ENCODE data around the gene PIERCE2. TPM values are rescaled to one million over a fixed set of nuclear protein-coding genes. Genes with fewer than 3 reads are reported as not detected.
A peak's percentile ranks its signal among the peaks of the same experiment; 100 is the strongest.
"Not testable (repeated sequence)": the region's sequence is repeated elsewhere in the genome, so short reads cannot be mapped to it uniquely, and the experiment has no call there.

Gene PIERCE2, protein sequence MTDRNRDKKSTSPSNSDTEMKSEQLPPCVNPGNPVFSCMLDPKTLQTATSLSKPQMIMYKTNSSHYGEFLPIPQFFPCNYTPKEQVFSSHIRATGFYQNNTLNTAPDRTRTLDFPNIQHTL
- 1.7 TPM for polyA plus RNA-seq (2013, experiment 1 of 2; ENCODE audit: insufficient read length)
- 1.5 TPM for polyA plus RNA-seq (2013, experiment 2 of 2; ENCODE audit: insufficient read length)

DNA sequence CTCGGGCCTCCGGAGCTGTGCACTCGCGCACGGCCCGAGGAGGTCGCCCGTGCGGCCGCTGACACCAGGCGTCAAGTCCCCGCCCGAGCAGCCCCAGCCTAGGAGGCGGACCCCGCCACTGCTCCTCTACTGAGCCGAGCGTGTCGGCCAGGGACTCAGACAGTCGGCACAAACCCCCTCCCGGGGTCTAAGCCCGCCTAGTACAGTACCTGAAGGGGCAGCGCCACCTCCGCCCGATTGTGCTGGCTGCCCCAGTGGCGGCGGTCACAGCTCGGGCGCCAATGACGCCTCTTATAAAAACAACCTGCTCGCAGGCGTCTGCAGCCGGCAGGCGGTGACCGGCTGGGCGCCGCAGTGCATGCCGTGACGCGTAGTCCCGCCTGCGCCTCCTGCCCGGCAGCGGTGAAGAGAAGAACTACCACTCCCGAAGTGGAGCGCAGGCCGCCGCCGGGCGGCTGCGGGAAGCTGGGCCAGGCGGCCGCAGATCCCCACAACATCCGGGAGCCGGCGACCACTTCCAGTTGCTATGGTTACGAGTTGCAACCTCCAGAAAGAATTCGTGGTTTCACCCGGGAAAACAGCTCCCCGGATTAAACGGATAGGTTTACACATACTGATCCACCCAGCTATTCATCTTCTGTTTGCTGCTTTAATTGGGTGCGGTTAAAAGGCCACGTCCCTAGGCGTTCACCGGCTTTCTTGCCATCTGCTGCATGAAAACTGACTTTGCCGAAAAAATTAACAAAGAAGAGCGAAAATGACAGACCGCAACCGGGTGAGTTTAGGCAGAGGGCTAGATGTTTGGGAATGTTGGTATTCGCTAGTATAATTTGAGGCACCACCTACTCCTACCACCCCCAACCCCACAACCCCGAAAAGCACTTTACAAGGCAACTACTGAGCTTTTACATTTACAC lies at the start of gene PIERCE2, which contains the start of gene CCPG1:
TSS of gene PIERCE2 (plus strand) at position 484 of the 917 bp plus-strand sequence. CDS start at position 758, 274 bp downstream.
TSS of gene CCPG1 (minus strand) at position 348 of the 917 bp plus-strand sequence. CDS start 18,935 bp downstream, outside the sequence.
- DNase-seq, result peak; percentile 94

DNA sequence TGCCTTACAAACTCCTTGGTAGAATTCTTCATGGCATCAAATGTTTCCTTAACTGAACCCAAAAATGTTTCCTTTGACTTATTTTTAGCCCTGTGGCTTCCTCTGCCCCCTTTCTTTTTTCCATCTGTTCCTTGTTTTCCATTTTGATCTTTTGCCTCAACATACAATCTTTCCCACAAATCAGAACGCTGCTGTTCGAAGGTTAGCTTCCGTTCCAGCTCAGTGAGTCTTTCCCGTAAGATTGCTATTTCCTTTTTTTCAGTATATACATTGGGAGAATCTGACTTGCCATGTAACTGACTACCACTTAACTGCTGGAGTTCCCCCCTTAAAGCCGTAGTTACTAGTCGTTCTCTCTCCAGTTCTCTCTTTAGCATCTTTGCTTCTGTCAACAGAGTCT lies 48.0 kb upstream of the PIERCE2 start:
- DNase-seq, result peak; percentile 6

DNA sequence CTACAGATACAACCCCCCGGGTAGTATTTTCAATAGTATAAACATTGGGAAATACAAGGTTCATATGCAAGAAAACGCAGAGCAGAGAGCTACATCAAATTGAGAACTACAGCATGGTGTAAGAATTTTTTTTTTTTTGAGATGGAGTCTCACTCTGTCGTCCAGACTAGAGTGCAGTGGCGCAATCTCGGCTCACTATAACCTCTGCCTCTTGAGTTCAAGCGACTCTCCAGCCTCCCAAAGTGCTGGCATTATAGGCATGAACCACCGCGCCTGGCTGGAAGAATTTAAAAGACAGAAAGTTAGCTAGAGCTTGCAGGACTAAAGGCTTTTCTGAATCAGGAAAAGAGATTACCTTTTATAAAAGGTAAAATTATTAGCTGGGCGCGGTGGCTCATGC lies 47.2 kb upstream of the PIERCE2 start:
- no peak for DNase-seq

DNA sequence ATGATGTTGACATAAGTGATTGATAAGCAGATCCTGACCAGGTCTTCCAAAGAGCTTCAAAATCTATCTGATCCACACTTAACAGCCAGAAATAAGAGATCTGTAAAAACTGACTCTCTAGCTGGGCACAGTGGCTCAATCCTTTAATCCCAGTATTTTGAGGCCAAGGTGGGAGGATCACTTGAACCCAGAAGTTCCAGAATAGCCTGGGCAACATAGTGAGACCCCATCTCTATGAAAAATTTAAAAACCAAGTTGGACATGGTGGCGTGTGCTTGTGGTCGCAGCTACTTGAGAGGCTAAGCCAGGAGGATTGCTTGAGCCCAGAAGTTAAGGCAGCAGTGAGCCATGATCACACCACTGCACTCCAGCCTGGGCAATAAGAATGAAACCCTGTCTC lies 45.7 kb upstream of the PIERCE2 start:
- no peak for DNase-seq

DNA sequence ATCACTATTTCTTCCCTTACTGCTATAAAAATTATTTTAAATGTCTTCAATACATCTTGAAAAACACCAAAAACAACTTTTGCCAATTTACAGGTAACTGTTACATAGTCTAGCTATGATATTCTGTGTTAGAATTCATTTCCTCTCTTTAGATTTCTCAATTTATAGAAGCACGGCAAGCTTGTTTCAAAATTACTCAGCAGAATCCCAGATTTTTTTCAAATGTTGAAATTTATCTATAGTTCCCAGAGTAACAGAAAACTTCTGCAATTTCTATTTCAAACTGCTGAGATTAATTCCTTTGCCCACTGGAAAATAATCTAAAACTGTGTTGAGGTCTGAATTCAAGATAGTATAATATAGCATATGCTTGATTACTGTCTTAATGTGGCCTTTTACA lies 41.3 kb upstream of the PIERCE2 start:
- DNase-seq, result no peak

DNA sequence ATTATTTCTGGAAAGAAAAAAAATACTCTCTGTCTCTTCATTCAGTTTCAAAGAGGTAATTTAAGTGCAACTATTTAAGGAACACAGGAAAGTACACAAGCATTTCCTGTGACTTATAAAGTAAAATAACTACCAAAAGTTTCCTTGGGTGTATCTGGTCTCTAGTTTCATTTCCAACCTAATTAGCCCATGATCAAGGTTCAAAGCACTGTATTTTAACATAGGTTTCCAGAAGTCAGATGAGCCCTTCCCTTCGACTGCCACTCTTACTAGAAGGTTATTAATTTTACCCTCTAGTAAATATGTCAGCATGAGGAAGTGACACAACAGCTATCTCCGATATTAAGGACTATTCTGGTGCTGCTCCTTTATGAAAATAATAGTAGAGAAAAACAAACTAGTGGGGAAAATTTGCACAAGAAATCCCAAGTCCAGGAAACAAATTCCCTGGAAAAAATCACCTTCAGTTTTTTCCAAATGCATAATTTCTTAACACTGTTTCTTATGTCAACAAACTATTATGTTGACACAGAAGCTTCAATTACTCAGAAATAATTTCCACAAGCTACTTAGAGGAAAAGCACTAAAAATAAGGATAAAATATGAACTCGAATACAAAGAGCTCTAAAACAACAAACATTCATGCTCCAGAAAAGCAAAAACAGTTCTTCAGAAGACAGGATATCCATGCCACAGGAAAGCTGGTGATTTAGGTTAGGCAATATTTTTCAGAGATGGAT lies 35.4 kb upstream of the PIERCE2 start:
- no peak for DNase-seq

DNA sequence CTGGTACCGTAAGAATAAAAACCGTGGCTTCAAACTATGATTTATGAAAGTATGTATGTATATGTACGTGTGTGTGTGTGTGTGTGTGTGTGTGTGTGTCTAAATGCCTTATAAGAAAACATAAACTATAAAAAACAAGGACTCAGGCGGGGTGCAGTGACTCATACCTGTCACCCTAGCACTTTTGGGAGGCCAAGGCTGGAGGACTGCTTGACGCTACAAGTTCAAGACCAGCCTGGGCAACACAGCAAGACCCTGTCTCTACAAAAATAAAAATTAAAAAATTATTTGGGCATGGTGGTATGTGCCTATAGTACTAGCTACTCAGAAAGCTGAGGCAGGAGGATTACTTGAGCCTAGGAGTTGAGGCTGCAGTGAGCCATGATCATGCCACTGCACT lies 29.2 kb upstream of the PIERCE2 start:
- no peak for DNase-seq

DNA sequence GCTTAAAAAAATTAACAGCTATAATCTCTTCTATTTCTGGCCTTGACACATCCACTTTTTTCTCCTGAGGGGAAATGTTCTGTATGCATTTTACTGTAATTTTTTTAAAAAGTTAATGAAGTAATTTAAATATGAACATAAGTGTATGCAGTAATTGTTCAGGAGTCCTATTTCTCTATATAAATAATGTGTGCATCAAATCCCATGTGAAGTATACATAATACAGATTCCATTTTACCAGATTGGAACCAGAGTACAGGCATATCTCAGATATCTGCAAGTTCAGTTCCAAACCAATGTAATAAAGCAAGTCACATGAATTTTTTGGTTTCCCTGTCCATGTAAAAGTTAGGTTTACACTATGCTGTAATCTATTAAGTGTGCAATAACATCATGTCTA lies 26.7 kb upstream of the PIERCE2 start:
- no peak for DNase-seq

DNA sequence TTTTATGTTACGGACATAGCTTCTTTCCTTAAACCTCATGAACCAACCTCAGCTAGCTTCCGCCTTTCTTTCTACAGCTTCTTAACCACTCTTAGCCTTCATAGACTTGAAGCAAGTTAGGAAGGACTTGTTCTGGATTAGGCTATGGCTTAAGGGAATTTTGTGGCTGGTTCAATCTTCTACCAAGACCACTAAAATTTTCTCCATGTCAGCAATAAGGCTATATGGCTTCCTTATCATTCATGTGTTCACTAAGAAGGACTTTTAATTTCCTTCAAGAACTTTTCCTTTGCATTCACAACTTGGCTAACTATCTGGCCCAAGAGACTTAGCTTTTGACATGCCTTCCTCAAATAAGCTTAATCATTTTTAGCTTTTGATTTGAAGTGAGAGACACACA lies 24.6 kb upstream of the PIERCE2 start:
- no peak for DNase-seq

DNA sequence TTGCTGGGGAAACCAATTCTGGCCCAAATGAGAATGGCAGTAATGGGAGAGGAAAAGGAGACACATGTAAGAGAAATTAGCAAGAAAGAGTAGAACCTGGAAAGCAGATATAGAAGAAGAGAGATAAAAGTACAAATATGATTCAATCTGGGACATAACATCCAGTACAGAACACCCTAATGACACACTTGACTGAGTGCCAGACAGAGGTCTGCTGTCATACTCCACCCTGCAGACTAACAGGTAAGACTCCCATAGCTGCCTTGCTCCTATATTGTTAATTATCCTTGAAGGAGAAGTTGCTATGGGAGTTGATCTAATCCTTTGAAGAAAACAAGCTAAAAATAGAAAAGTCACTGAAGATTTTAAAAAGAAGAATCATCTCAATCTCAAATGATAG lies 21.3 kb upstream of the PIERCE2 start:
- no peak for DNase-seq

DNA sequence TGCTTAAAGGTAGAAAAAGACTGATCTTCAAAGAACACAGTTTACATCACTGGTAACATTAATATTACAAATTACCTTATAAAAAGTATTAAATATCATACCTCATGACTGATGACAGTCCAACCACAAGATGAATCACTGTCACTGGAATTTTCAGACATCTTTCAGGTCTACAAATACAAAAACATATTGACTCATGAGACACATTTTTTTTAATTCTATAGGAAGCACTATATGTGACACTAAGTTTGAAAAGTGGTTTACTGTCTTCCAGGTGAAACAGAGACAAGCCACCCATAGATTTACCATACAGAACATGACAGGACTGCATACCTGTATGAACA lies 19.1 kb upstream of the PIERCE2 start:
- DNase-seq, result peak; percentile 24

DNA sequence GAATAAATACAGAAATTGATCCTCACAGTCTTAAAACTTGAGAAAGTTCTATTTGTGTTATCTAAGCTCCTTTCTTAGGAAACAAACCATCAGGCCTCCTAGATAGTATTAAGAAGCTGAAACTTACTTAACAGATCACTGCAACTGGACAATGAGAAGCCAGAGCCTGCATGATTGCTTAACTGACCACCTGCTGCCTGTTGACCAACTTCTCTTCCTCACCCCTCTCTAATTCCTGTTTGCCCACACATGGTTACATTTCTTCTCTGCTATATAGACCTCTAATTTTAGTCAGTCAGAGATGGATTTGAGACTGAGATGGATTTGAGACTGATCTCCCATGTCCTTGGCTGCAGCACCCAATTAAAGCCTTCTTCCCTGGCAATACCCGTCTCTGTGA lies 13.6 kb upstream of the PIERCE2 start:
- DNase-seq, result no peak

DNA sequence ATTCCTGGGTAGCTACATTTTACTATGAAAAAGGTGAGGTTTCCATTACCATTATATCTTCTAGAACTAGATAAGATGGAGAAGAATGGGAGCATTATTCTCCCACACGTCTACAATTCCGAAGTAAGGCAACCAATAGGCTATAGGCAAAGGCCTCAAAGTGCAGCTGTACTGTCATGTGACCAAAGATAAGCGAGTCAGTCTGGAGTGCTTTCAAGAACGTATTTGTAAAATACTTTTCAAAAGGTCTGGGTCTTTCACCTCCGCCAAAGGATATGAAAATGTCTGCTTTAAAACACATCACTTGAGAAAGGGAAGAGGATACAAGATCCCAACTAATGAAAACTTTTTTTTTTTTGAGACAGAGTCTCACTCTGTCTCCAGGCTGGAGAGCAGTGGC lies 10.1 kb upstream of the PIERCE2 start:
- DNase-seq, result no peak

DNA sequence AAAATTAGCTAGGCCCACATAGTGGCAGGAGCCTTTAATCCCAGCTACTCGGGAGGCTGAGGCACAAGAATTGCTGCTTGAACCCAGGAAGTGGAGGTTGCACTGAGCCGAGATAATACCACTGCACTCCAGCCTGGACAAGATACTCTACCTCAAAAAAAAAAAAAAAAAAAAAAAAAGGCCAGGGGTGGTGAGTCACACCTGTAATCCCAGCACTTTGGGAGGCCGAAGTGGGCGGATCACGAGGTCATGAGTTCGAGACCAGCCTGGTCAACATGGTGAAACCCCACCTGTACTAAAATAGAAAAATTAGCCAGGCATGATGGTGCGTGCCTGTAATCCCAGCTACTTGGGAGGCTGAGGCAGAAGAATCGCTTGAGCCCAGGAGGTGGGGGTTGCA lies 8.2 kb upstream of the PIERCE2 start:
- not testable (repeated sequence) for DNase-seq

DNA sequence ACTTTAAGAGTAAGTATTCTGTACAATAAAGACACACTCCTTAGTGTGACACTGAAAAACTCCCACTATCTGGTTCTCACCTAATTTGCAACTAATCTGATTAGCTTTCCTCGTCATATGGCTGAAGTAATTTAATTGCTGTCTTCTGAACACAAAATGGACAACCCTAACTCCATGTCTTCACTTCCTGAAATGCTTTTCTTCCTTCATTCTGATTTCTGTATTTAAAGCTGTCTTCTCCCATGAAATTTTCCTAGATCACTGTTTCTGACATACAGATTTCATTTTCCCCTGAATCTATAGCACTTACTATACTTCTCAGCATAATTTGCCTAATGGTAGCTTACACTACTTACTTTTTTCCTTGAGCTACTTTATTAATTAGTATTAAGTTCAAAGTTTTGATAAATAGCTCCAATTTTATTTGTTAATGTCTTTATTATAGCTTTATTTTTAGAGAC lies 6.5 kb upstream of the PIERCE2 start:
- no peak for DNase-seq

DNA sequence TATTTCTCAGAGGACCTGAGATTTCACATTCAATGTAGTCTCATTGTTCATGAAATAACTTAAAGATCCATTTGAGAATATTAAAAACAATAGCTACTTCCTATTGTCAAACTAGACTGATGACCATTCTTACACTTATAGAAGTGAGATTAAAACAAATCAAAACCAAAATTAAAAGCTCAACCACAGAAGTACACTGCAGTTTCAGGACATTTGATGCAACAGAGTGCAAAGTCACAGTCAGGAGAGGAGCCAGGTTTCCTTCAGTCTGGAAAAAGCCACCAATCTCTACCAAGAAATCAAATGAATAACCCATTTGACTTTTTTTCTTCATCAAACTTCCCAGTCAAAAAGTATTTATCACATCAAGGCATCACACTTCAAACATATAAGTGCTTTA lies 5.6 kb upstream of the PIERCE2 start:
- DNase-seq, result peak; percentile 19

DNA sequence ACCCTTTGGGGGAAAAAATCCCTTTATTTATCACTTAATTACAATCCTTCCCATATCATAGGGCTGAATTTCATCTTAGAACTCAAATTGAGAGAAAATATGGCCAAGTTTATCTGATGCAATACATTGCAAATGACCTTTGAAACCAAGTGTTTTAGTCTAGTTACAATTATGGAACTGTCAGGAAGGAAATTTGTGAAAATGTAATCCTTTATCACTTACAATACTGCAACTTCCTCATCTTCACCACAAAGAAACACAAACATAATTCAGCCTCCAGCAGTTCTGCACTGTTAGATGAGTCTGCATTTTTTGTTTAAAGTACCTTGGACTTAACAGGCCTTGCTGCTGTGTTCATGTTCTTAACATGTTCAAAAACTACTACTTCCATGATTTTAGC lies 4.8 kb upstream of the PIERCE2 start:
- DNase-seq, result peak; percentile 44

DNA sequence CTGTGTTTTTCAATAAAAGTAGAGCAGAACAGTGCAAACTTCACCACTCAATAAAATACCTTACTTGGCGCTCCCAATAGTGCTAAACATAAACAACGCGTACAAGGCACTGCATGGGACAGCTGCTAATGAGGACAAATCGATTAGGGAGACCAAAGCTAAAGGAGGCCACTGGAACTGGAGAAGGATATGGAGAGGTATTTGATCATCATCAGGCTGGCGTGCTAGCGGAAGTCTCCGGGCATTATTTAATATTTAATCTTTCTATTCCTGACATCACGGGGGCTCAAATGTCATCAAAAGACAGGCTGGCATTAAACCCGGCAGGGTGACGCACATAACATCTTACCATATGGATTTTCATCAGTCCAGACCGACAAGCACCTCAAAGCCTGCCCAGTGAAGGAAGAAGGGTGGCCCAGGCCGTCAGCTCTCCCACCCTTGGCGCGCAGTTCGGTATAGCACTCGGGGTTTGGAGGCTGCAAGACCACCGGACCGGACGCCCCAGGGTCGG lies 740 bp upstream of the PIERCE2 start:
- no peak for DNase-seq

DNA sequence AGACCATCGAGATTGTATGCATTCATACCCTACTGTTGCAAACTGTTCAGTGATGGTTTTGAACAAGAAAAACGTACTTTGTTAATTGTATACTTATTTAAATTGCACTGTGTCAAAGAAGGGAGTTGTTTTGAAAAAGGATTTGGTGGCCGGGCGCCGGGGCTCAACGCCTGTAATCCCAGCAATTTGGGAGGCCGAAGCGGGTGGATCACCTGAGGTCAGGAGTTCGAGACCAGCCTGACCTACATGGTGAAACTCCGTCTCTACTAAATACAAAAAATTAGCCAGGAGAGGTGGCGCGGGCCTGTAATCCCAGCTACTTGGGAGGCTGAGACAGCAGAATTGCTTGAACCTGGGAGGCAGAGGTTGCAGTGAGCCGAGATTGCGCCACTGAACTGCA lies 681 bp downstream of the PIERCE2 start:
- DNase-seq, result not testable (repeated sequence)

DNA sequence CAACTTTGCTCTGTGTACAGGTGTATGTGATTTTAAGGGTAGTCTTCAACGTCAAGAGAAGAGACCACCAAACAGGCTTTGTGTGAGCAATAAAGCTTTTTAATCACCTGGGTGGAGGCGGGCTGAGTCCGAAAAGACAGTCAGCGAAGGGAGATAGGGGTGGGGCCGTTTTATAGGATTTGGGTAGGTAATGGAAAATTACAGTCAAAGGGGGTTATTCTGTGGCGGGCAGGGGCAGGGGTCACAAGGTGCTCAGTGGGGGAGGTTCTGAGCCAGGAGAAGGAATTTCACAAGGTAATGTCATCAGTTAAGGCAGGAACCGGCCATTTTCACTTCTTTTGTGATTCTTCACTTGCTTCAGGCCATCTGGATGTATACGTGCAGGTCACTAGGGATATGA lies 9.4 kb downstream of the PIERCE2 start:
- not testable (repeated sequence) for DNase-seq

DNA sequence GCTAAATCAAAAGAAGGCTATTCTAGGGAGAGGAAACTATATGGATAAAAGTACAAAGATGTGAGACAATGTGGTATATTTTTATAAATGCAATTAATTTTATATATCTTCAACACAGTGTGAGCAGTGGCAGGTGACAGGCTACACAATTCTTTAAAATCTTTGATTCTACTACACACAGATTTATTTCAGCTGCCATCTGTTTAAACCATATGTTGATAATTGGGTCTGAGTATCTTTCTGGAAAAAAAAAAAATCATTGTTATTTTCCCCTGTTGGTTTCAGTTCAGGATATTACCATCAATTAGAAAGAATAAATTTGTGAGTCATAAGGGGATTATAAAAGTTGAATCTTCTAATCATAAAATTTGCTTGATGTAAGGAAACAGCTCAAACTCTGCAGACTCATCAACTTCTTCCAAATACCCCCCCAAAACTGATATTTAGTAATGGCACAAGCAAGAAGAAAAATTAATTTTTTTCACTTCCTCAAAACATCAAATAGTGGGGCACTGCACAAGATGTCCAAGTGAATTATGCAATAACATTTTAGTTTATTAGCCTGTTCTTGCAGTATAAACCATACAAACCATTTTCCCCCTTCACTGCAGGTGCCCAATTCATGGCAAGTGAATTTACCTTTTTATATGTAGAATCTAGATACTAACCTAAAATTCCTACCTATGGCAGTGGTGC lies 12.0 kb downstream of the PIERCE2 start:
- DNase-seq, result no peak

DNA sequence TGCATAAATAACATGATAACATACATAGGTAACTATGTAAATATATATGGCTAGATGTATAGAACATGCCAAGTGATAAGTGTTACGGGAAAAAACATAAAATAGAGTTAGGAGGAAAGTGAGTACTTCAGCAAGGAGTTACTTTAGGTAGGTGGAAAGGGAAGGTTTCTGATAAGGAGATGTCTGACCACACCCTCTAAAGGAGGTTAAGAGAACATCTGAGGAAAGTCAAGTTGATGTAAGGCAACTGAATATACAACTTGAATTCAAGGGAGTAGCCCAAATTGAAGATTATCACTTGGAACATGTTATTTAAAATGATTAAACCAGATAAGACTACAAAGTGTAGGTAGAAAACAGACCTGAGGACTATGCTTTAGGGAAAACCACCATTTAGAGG lies 13.8 kb downstream of the PIERCE2 start:
- DNase-seq, result no peak

Measured in fibroblast of skin of abdomen (primary cell).